Activated naive CD4-positive, alpha-beta T cell treated with anti-CD3 and anti-CD28 coated beads for 36 hours (primary cell): ENCODE measurements around the gene KLF16. TPM values are rescaled to one million over a fixed set of nuclear protein-coding genes. Genes with fewer than 3 reads are reported as not detected.
A peak's percentile ranks its signal among the peaks of the same experiment; 100 is the strongest.

Experiments used
- CTCF ChIA-PET: fragments of 350-600 bp; sonication (Branson Sonifier 250); formaldehyde crosslinking; loops from one replicate; lab custom pipeline; 2021; ENCODE audit warnings: antibody characterized with exemption; lab: Charles Lee
- DNase-seq: peaks from one replicate; pipeline ENCODE4 v3.0.0-alpha.2; 2020
- H3K27ac Mint-ChIP-seq: one replicate; pipeline ENCODE4 v1.8.0; 2021; ENCODE audit warnings: mild to moderate bottlenecking, mixed read lengths
- H3K27me3 Mint-ChIP-seq: one replicate; pipeline ENCODE4 v1.8.0; 2021; ENCODE audit warnings: low read depth, mixed read lengths
- H3K36me3 Mint-ChIP-seq: one replicate; pipeline ENCODE4 v1.8.0; 2021; ENCODE audit warnings: low read depth, mixed read lengths
- H3K4me1 Mint-ChIP-seq: one replicate; pipeline ENCODE4 v1.8.0; 2021; ENCODE audit warnings: low read depth, mixed read lengths
- H3K4me3 Mint-ChIP-seq: one replicate; pipeline ENCODE4 v1.8.0; 2021; ENCODE audit warnings: mild to moderate bottlenecking, moderate library complexity, mixed read lengths
- H3K9me3 Mint-ChIP-seq: one replicate; pipeline ENCODE4 v1.8.0; 2021; ENCODE audit warnings: mixed read lengths
- intact Hi-C: fragments of 100-400 bp; cut with micrococcal nuclease; formaldehyde crosslinking; loops from one replicate; pipeline ENCODE4 v1.15.1; 2023
- total RNA-seq, 2 experiments: library from RNA; stranded (reverse); gene quantifications; one replicate each; pipeline ENCODE4 v1.2.3, GENCODE V29; 2021

KLF16 gene
- total RNA-seq, 2 experiments from 2014 or later: 13.5 to 15.0 TPM

- Mint-ChIP-seq H3K27me3 (no peaks in the 10 kb centered on the region), H3K36me3 (peaks cover 12% of the 10 kb centered on the region), H3K9me3 (no peaks in the 10 kb centered on the region), H3K4me3 (peak overlapping the region; percentile 100), H3K4me1 (peaks cover 28% of the 10 kb centered on the region), H3K27ac (peak overlapping the region; percentile 96)
- DNase-seq: no peak
- CTCF ChIA-PET: interaction anchor here (0.6 kb wide), 1 partner anchor 180 kb away, joined by 3 read pairs; no protein-coding TSS in a partner anchor
- intact Hi-C loops: loop anchor here (1.0 kb wide), 1 partner anchor 10 kb away; no protein-coding TSS in a partner anchor
Observed at GRCh38 chr19:1874554-1875185, 11.3 kb upstream of the KLF16 start.

GRCh38 chr19:1873524-1874473, 10.4 kb upstream of the KLF16 start:
- Mint-ChIP-seq H3K27ac (peak overlapping the region; percentile 96), H3K9me3 (no peaks in the 10 kb centered on the region), H3K36me3 (peaks cover 12% of the 10 kb centered on the region), H3K4me3 (peak overlapping the region; percentile 100), H3K27me3 (no peaks in the 10 kb centered on the region), H3K4me1 (peaks cover 32% of the 10 kb centered on the region)
- no peak for DNase-seq
- intact Hi-C loops: loop anchor here (1.0 kb wide), 1 partner anchor 9 kb away; no protein-coding TSS in a partner anchor
- CTCF ChIA-PET: no interaction called here

DNA sequence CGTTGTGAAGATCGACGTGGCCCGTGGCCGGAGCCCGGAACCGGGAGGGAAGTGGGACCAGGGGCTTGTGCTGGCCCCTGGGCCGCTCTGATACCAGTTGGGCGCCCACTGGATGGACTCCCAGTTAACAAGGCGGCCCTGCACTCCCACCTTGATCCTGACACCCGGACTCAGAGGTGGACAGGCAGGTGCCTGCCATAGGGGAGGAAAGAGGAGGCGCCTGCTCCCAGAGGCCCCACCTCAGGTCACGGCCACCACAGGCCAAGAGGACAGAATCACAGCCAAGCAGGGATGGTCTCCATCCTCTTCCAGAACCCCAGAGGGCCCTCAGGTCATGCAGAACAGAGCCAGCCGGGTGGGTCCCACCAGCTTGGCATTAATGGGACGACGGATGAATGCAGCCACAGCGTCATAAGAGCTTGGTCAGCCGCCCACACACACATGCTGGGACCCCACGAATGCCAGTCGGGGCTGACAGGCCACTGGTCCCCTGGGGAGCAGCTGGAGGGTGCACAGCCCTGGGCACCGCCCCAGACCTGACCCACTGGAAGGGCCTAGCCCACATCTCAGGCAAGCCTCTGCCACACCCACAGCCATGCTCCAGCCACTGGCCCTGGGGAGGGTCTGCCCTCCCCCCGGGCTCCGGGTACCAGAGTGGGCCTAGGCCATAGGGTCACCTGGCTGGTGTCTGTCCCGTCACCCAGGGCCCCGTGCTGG, 9.6 kb upstream of the KLF16 start:
- H3K4me1 Mint-ChIP-seq: peaks cover 32% of the 10 kb centered on the region
- no peaks in the 10 kb centered on the region for H3K27me3 Mint-ChIP-seq
- DNase-seq: no peak
- no peaks in the 10 kb centered on the region for H3K9me3 Mint-ChIP-seq
- CTCF ChIA-PET: no interaction called here
- H3K4me3 Mint-ChIP-seq: no peak overlapping the region
- H3K36me3 Mint-ChIP-seq: peaks cover 12% of the 10 kb centered on the region
- intact Hi-C loops: no loop called here
- H3K27ac Mint-ChIP-seq: peak overlapping the region; percentile 59

DNA sequence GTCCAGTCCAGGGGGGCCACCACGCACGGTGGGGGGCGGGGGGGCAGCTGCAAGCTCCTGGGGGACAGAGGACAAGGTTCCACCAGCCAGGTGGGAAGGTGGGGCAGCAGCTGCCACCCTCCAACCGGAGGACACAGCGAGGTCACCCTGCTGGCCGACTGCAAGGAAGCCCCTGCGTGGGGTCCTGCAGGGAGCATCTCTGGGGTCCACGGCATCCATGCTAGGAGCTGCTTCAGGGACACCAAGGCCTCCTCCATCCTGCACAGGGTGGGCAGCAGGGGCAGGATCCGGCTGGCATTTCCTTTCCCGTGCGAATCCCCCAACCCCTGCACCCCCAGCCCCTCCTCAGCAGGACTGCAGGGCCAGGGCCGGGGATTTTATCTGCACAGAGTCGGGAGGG, 8.3 kb upstream of the KLF16 start:
- intact Hi-C loops: no loop called here
- no peak overlapping the region for H3K27ac Mint-ChIP-seq
- peaks cover 35% of the 10 kb centered on the region for H3K4me1 Mint-ChIP-seq
- CTCF ChIA-PET: no interaction called here
- no peaks in the 10 kb centered on the region for H3K9me3 Mint-ChIP-seq
- H3K4me3 Mint-ChIP-seq: no peak overlapping the region
- no peaks in the 10 kb centered on the region for H3K27me3 Mint-ChIP-seq
- no peak for DNase-seq
- H3K36me3 Mint-ChIP-seq: peaks cover 12% of the 10 kb centered on the region

- intact Hi-C loops: no loop called here
- H3K36me3 Mint-ChIP-seq: peaks cover 12% of the 10 kb centered on the region
- CTCF ChIA-PET: no interaction called here
- no peak overlapping the region for H3K4me3 Mint-ChIP-seq
- peaks cover 31% of the 10 kb centered on the region for H3K4me1 Mint-ChIP-seq
- H3K27me3 Mint-ChIP-seq: no peaks in the 10 kb centered on the region
- no peak overlapping the region for H3K27ac Mint-ChIP-seq
- H3K9me3 Mint-ChIP-seq: no peaks in the 10 kb centered on the region
- no peak for DNase-seq
Observed at GRCh38 chr19:1871140-1871597, 7.8 kb upstream of the KLF16 start.

GRCh38 chr19:1868971-1869370, 5.6 kb upstream of the KLF16 start:
- Mint-ChIP-seq H3K4me1 (peaks cover 26% of the 10 kb centered on the region), H3K27me3 (no peaks in the 10 kb centered on the region), H3K9me3 (no peaks in the 10 kb centered on the region), H3K4me3 (no peak overlapping the region), H3K27ac (peak overlapping the region; percentile 24), H3K36me3 (peaks cover 2% of the 10 kb centered on the region)
- CTCF ChIA-PET: interaction anchor here (0.7 kb wide), 2 partner anchors 15 to 29 kb away, joined by 3 read pairs; no protein-coding TSS in a partner anchor
- intact Hi-C loops: no loop called here
- DNase-seq: no peak

GRCh38 chr19:1867349-1867724, 4.0 kb upstream of the KLF16 start:
- Mint-ChIP-seq H3K9me3 (no peaks in the 10 kb centered on the region), H3K4me1 (peaks cover 18% of the 10 kb centered on the region), H3K27me3 (no peaks in the 10 kb centered on the region), H3K4me3 (no peak overlapping the region), H3K36me3 (no peaks in the 10 kb centered on the region), H3K27ac (peak overlapping the region; percentile 53)
- DNase-seq: no peak
- intact Hi-C loops: no loop called here
- CTCF ChIA-PET: no interaction called here

GRCh38 chr19:1866693-1867348, 3.4 kb upstream of the KLF16 start:
- Mint-ChIP-seq H3K9me3 (no peaks in the 10 kb centered on the region), H3K27ac (peak overlapping the region; percentile 68), H3K27me3 (no peaks in the 10 kb centered on the region), H3K4me3 (no peak overlapping the region), H3K4me1 (peaks cover 17% of the 10 kb centered on the region), H3K36me3 (no peaks in the 10 kb centered on the region)
- no peak for DNase-seq
- intact Hi-C loops: no loop called here
- CTCF ChIA-PET: interaction anchor here (0.5 to 1.3 kb wide), 3 partner anchors 35 to 111 kb away, joined by 3 to 5 read pairs (median 3); no protein-coding TSS in a partner anchor

DNA sequence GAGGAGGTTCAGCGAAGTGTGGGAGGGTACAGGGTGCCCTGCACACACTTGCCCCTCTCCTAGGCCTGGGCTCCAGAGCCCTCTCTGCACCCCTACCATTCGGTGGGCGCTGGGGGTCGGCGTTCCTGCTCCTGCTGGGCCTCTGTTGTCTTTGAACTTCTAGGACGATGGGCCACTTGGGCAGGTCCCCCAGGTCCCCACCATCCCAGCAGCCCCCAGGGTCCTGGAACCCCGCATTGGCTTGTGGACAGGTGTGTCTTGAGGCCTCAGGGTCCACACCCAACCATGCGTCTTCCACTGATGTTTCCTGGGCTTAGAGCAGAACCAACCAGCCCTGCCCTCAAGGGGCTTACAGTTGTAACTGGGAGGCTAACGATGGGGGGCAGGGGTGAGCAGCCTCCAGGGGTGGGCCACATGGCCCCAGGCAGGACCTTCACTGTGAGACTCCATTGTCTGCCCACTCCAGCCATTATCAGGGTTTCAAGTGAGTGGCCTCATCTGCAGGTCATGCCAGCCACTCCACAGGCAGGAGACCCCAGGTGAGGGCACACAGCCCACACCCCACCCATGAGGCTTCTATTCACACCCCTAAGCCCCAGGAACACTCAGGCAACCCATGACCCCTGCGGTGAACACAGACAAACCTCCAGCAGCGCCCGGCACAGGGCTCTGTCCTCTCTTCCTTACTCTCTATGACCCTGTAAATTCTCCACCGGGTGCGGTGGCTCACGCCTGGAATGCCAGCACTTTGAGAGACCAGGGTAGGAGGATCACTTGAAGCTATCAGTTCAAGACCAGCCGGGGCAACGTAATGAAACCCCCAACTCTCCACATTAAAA, 2.0 kb upstream of the KLF16 start:
- peaks cover 27% of the 10 kb centered on the region for H3K4me1 Mint-ChIP-seq
- intact Hi-C loops: no loop called here
- peak overlapping the region; percentile 83 for H3K27ac Mint-ChIP-seq
- H3K9me3 Mint-ChIP-seq: no peaks in the 10 kb centered on the region
- no peaks in the 10 kb centered on the region for H3K27me3 Mint-ChIP-seq
- CTCF ChIA-PET: interaction anchor here (0.9 to 2.1 kb wide), 4 partner anchors 10 to 37 kb away, joined by 3 to 6 read pairs (median 5); partner anchors contain the start of gene ABHD17A
- H3K36me3 Mint-ChIP-seq: no peaks in the 10 kb centered on the region
- DNase-seq: no peak
- H3K4me3 Mint-ChIP-seq: peak overlapping the region; percentile 75

GRCh38 chr19:1864480-1865171, 1.2 kb upstream of the KLF16 start:
- peak; percentile 72 for DNase-seq
- Mint-ChIP-seq H3K4me1 (peaks cover 30% of the 10 kb centered on the region), H3K9me3 (no peaks in the 10 kb centered on the region), H3K36me3 (no peaks in the 10 kb centered on the region), H3K27ac (peak overlapping the region; percentile 83), H3K4me3 (peak overlapping the region; percentile 75), H3K27me3 (no peaks in the 10 kb centered on the region)
- CTCF ChIA-PET: interaction anchor here (0.6 to 2.1 kb wide), 5 partner anchors 9 to 39 kb away, joined by 3 to 6 read pairs (median 5); partner anchors contain the start of gene ABHD17A
- intact Hi-C loops: loop anchor here (1.0 to 5.0 kb wide), 8 partner anchors 10 to 457 kb away; partner anchors contain the start of genes ABHD17A, ADAT3, DAZAP1 and DOT1L
